ENCODE measurements around the gene HSPBAP1.

Gene HSPBAP1

DNA sequence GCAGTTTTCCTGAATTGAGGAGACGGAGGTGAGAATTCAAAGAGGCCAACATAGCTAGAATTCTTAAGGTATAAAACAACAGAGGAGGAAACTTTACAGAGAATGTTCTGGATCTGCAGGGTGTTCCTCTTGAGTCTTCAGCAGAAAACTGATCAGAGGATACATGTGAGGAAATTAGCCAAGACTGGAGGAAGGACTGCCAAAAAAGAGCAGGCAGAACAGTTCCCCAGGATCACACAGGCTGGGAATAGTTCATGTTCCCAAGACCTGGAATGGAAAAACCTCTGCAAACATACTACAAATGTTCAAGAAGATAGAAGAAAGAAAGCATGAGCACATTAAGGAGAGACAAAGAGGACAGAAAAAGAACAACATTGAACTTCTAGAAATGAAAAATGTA lies 8.7 kb upstream of the HSPBAP1 start:
- Histone ChIP-seq H3K9me3 (ENCODE audit: control insufficient read depth, low read length) (no peaks in the 10 kb centered on the region), H3K4me3 (ENCODE audit: insufficient read depth, low read depth, low read length, poor library complexity, severe bottlenecking) (no peak overlapping the region), H3K27me3 (replicated peaks; ENCODE audit: control insufficient read depth, insufficient read depth, low read length, poor library complexity, severe bottlenecking) (no peaks in the 10 kb centered on the region), H3K27ac (ENCODE audit: insufficient read depth, low read length, poor library complexity, severe bottlenecking) (no peak overlapping the region), H3K4me1 (ENCODE audit: control insufficient read depth, insufficient read depth, low read length, poor library complexity, severe bottlenecking) (no peaks in the 10 kb centered on the region), H3K36me3 (ENCODE audit: control insufficient read depth, insufficient read depth, low read length) (peaks cover 3% of the 10 kb centered on the region)
- no peak for DNase-seq

DNA sequence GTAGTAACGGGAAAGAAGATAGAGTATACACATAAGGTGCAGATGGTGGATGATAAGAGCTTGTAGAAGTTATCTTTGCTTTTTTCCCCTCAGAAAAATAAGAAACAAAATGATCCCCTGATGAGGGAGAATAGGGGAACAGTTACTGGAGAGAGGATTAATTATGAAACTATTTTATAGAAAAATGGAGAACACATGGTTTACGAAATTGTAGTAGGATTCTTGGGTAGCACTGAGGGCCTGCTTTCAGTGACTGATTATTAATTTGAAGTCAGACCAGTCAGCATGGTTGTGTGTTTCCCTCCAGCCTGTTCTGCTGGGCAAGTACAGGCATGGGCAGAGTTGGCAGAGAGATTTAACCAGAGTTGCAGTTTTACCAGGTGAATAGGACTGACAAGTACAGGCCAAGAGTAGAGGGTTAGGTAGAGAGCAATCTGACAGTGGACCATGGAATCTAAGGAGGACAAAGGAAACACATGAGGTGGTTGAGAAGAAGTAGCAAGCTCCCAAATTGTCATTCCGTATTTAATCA lies 7.1 kb upstream of the HSPBAP1 start:
- Histone ChIP-seq H3K27me3 (replicated peaks; ENCODE audit: control insufficient read depth, insufficient read depth, low read length, poor library complexity, severe bottlenecking) (no peaks in the 10 kb centered on the region), H3K9me3 (ENCODE audit: control insufficient read depth, low read length) (no peaks in the 10 kb centered on the region), H3K27ac (ENCODE audit: insufficient read depth, low read length, poor library complexity, severe bottlenecking) (no peak overlapping the region), H3K4me3 (ENCODE audit: insufficient read depth, low read depth, low read length, poor library complexity, severe bottlenecking) (no peak overlapping the region), H3K4me1 (ENCODE audit: control insufficient read depth, insufficient read depth, low read length, poor library complexity, severe bottlenecking) (peaks cover 7% of the 10 kb centered on the region), H3K36me3 (ENCODE audit: control insufficient read depth, insufficient read depth, low read length) (no peaks in the 10 kb centered on the region)
- DNase-seq = no peak

- Histone ChIP-seq H3K36me3 (ENCODE audit: control insufficient read depth, insufficient read depth, low read length) (no peaks in the 10 kb centered on the region), H3K4me1 (ENCODE audit: control insufficient read depth, insufficient read depth, low read length, poor library complexity, severe bottlenecking) (peaks cover 13% of the 10 kb centered on the region), H3K9me3 (ENCODE audit: control insufficient read depth, low read length) (no peaks in the 10 kb centered on the region), H3K27ac (ENCODE audit: insufficient read depth, low read length, poor library complexity, severe bottlenecking) (no peak overlapping the region), H3K27me3 (replicated peaks; ENCODE audit: control insufficient read depth, insufficient read depth, low read length, poor library complexity, severe bottlenecking) (no peaks in the 10 kb centered on the region), H3K4me3 (ENCODE audit: insufficient read depth, low read depth, low read length, poor library complexity, severe bottlenecking) (no peak overlapping the region)
- DNase-seq = no peak
Measured at GRCh38 chr3:122800031-122800430, 6.4 kb upstream of the HSPBAP1 start.

- Histone ChIP-seq H3K36me3 (ENCODE audit: control insufficient read depth, insufficient read depth, low read length) (no peaks in the 10 kb centered on the region), H3K4me1 (ENCODE audit: control insufficient read depth, insufficient read depth, low read length, poor library complexity, severe bottlenecking) (peaks cover 13% of the 10 kb centered on the region), H3K27me3 (replicated peaks; ENCODE audit: control insufficient read depth, insufficient read depth, low read length, poor library complexity, severe bottlenecking) (no peaks in the 10 kb centered on the region), H3K9me3 (ENCODE audit: control insufficient read depth, low read length) (no peaks in the 10 kb centered on the region), H3K27ac (ENCODE audit: insufficient read depth, low read length, poor library complexity, severe bottlenecking) (no peak overlapping the region), H3K4me3 (ENCODE audit: insufficient read depth, low read depth, low read length, poor library complexity, severe bottlenecking) (no peak overlapping the region)
- DNase-seq = no peak
Measured at GRCh38 chr3:122799322-122799721, 5.7 kb upstream of the HSPBAP1 start.

DNA sequence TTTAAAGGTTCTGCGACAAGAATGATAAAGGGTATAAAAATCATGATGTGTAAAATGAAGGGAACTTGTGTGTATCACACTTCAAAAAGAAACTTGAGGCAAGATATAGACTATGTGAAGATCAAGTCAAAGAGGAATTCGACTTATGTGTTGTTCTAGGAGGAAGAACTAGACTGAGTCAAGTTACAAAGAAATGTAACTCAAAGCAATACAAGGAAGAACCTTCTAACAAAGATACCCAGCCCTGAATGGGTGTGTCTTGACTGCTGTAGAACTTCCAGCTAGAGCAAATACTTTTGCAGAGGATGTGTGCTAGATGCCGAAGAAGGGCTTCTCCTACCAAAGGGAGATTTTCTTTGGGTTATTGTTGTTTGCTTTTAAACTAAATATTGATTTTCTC lies 3.7 kb upstream of the HSPBAP1 start:
- H3K4me1 ChIP-seq (ENCODE audit: control insufficient read depth, insufficient read depth, low read length, poor library complexity, severe bottlenecking) = peaks cover 20% of the 10 kb centered on the region
- H3K27me3 ChIP-seq (replicated peaks; ENCODE audit: control insufficient read depth, insufficient read depth, low read length, poor library complexity, severe bottlenecking) = no peaks in the 10 kb centered on the region
- H3K27ac ChIP-seq (ENCODE audit: insufficient read depth, low read length, poor library complexity, severe bottlenecking) = no peak overlapping the region
- H3K36me3 ChIP-seq (ENCODE audit: control insufficient read depth, insufficient read depth, low read length) = no peaks in the 10 kb centered on the region
- H3K9me3 ChIP-seq (ENCODE audit: control insufficient read depth, low read length) = no peaks in the 10 kb centered on the region
- no peak overlapping the region for H3K4me3 ChIP-seq (ENCODE audit: insufficient read depth, low read depth, low read length, poor library complexity, severe bottlenecking)
- no peak for DNase-seq

DNA sequence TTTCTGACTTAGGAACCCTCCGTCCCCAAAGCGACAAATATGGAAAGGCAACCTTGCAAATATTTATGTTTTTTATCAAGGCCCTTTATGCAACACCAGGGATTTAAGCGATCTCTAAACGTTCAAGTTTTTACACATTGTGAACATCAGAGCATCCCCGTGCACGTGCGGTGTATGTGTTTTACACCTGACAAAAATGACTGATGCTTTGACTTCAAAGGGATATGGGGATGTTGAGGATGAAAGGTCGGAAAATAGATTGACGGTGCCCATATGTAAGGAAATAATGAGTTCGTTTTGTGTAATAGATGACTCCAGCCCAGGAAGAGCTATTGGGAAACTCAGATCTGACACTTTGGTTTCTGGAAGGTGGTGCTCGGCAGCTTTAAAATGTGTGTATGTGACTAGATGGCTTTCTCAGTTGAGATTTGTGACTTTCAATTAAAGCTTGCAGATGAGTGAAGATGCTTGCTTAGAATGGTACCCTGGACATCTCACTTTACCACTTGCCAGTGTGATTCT lies 2.1 kb upstream of the HSPBAP1 start:
- H3K36me3 ChIP-seq (ENCODE audit: control insufficient read depth, insufficient read depth, low read length) = no peaks in the 10 kb centered on the region
- H3K4me1 ChIP-seq (ENCODE audit: control insufficient read depth, insufficient read depth, low read length, poor library complexity, severe bottlenecking) = peaks cover 20% of the 10 kb centered on the region
- no peak for DNase-seq
- peak overlapping the region; percentile 68 for H3K4me3 ChIP-seq (ENCODE audit: insufficient read depth, low read depth, low read length, poor library complexity, severe bottlenecking)
- H3K9me3 ChIP-seq (ENCODE audit: control insufficient read depth, low read length) = no peaks in the 10 kb centered on the region
- H3K27me3 ChIP-seq (replicated peaks; ENCODE audit: control insufficient read depth, insufficient read depth, low read length, poor library complexity, severe bottlenecking) = no peaks in the 10 kb centered on the region
- H3K27ac ChIP-seq (ENCODE audit: insufficient read depth, low read length, poor library complexity, severe bottlenecking) = peak overlapping the region; percentile 78

DNA sequence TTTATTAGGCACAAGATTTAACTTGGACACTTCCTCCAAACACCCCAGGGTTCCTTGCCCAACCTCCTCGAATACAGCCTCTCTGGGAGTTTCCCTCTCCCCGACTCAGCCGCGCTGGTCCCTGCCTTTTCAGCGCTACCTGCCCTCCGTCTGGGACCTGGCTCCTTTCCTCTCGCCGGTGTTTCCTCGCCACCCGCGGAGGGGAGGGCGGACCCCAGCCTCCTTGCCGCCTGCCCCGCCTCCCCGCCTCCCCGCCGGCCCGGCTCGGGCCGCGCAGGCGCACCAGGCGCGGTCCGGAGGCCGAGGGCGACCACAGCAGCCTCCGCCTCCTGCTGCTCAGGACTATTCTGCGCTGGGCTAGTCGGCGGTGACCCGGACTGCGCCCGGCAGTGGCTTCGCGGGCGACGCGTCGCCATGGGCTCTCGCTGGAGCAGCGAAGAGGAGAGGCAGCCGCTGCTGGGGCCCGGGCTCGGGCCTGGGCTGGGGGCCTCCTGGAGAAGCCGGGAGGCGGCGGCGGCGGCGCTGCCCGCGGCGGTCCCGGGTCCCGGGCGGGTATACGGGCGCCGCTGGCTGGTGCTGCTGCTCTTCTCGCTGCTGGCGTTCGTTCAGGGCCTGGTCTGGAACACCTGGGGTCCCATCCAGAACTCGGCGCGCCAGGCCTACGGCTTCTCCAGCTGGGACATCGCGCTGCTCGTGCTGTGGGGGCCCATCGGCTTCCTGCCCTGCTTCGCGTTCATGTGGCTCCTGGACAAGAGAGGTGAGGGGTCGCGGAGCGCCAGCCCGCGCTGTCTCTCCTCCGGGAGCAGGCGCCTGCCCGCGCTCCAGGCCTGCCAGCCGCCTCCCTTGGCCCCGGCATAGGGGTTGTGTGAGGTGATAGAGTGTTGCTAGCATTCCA lies 1.4 kb upstream of the HSPBAP1 start, which contains the start of gene SLC49A4:
Gene SLC49A4, plus strand, starts transcription at position 291 of the 895 bp plus-strand sequence. Its CDS starts 124 bp downstream, at position 415.
- H3K36me3 ChIP-seq (ENCODE audit: control insufficient read depth, insufficient read depth, low read length) = no peaks in the 10 kb centered on the region
- peak within 1 kb of the TSS; percentile 78 for H3K27ac ChIP-seq (ENCODE audit: insufficient read depth, low read length, poor library complexity, severe bottlenecking)
- no peaks in the 10 kb centered on the region for H3K27me3 ChIP-seq (replicated peaks; ENCODE audit: control insufficient read depth, insufficient read depth, low read length, poor library complexity, severe bottlenecking)
- H3K4me1 ChIP-seq (ENCODE audit: control insufficient read depth, insufficient read depth, low read length, poor library complexity, severe bottlenecking) = peaks cover 20% of the 10 kb centered on the region
- DNase-seq = peak; percentile 55 to 66 (median 64)
- H3K4me3 ChIP-seq (ENCODE audit: insufficient read depth, low read depth, low read length, poor library complexity, severe bottlenecking) = peak within 1 kb of the TSS; percentile 68
- no peaks in the 10 kb centered on the region for H3K9me3 ChIP-seq (ENCODE audit: control insufficient read depth, low read length)

DNA sequence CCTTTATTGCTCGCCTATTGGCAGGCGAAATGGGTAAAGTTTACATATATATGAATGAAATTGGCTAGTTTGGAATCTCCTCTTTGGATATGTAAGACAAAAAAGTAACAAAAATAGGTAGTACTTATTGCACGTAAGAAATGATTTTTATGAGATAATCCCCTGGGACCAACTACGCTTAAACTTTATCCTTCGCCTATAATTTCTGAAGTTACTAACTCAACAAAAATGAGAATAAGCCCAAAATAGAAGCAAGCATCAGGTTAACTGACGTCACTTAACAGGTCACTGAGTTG lies 800 bp upstream of the HSPBAP1 start:
- H3K4me1 ChIP-seq (ENCODE audit: control insufficient read depth, insufficient read depth, low read length, poor library complexity, severe bottlenecking) = peaks cover 20% of the 10 kb centered on the region
- no peak for DNase-seq
- H3K9me3 ChIP-seq (ENCODE audit: control insufficient read depth, low read length) = no peaks in the 10 kb centered on the region
- no peaks in the 10 kb centered on the region for H3K36me3 ChIP-seq (ENCODE audit: control insufficient read depth, insufficient read depth, low read length)
- H3K27ac ChIP-seq (ENCODE audit: insufficient read depth, low read length, poor library complexity, severe bottlenecking) = peak overlapping the region; percentile 78
- H3K27me3 ChIP-seq (replicated peaks; ENCODE audit: control insufficient read depth, insufficient read depth, low read length, poor library complexity, severe bottlenecking) = no peaks in the 10 kb centered on the region
- H3K4me3 ChIP-seq (ENCODE audit: insufficient read depth, low read depth, low read length, poor library complexity, severe bottlenecking) = peak overlapping the region; percentile 68

DNA sequence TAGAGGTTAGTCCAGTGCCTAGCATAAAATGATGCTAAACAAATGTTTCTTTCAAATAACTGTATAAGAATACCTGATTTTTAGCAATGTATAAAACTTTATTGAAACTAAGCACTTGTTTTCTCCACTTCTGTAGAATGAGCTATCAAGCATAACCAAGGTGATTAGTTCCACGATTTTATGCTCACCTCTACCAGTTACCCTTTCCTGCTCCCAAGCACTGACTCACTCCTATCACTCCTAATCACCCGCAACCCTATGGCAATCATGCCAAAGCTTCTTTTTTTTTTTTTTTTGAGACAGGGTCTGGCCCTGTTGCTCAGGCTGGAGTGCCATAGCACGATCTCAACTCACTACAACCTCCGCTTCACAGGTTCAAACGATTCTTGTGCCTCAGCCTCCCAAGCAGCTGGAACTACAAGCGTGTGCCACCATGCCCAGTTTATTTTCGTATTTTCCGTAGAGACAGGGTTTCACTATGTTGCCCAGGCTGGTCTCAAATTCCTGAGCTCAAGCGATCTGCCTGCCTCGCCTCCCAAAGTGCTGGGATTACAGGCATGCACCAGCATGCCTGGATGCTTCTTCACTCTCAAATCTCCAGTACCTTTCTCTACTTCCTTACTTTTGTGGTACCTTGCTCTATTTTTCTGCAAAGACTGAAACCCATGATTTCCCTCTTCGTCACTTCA lies 3.9 kb downstream of the HSPBAP1 start:
- H3K9me3 ChIP-seq (ENCODE audit: control insufficient read depth, low read length) = no peaks in the 10 kb centered on the region
- H3K27ac ChIP-seq (ENCODE audit: insufficient read depth, low read length, poor library complexity, severe bottlenecking) = no peak overlapping the region
- no peaks in the 10 kb centered on the region for H3K27me3 ChIP-seq (replicated peaks; ENCODE audit: control insufficient read depth, insufficient read depth, low read length, poor library complexity, severe bottlenecking)
- no peak for DNase-seq
- H3K36me3 ChIP-seq (ENCODE audit: control insufficient read depth, insufficient read depth, low read length) = no peaks in the 10 kb centered on the region
- peaks cover 7% of the 10 kb centered on the region for H3K4me1 ChIP-seq (ENCODE audit: control insufficient read depth, insufficient read depth, low read length, poor library complexity, severe bottlenecking)
- H3K4me3 ChIP-seq (ENCODE audit: insufficient read depth, low read depth, low read length, poor library complexity, severe bottlenecking) = no peak overlapping the region

DNA sequence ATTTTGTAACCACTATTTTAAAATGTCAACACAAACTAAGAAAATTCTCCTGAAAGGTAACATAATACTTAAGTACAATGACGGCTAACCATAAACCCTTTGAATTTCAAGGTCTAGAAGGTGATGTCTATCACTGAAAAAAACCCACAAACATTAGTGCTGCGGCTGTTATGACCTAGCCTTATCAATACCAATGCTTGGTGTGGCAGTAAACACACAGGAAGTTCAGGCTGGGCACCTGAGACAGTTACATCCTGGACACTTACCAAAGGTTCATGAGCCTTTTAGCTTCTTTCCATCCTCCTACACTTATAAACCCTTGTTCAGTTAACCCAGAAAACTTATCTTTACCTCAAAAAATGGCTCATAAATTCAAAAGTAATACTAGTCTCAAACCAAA lies 5.8 kb downstream of the HSPBAP1 start:
- H3K4me3 ChIP-seq (ENCODE audit: insufficient read depth, low read depth, low read length, poor library complexity, severe bottlenecking) = no peak overlapping the region
- no peaks in the 10 kb centered on the region for H3K9me3 ChIP-seq (ENCODE audit: control insufficient read depth, low read length)
- H3K27me3 ChIP-seq (replicated peaks; ENCODE audit: control insufficient read depth, insufficient read depth, low read length, poor library complexity, severe bottlenecking) = no peaks in the 10 kb centered on the region
- DNase-seq = no peak
- peaks cover under 1% of the 10 kb centered on the region for H3K4me1 ChIP-seq (ENCODE audit: control insufficient read depth, insufficient read depth, low read length, poor library complexity, severe bottlenecking)
- no peaks in the 10 kb centered on the region for H3K36me3 ChIP-seq (ENCODE audit: control insufficient read depth, insufficient read depth, low read length)
- H3K27ac ChIP-seq (ENCODE audit: insufficient read depth, low read length, poor library complexity, severe bottlenecking) = no peak overlapping the region
